GM12878 (cell line): Measurements from ENCODE around the gene TRIM23.

Experiments
- CREM ChIP-seq: IDR thresholded peaks from 2 replicates; pipeline ENCODE4 v1.6.1; 2014; ENCODE audit warnings: antibody characterized with exemption, low read depth
- EZH2 ChIP-seq: IDR thresholded peaks from 2 replicates; pipeline ENCODE4 v1.6.1; 2012; ENCODE audit warnings: low read depth, mild to moderate bottlenecking, control low read depth, inconsistent platforms, low read length, borderline replicate concordance; ENCODE audit not compliant: control insufficient read depth
- RAD21 ChIP-seq: IDR thresholded peaks from 2 replicates; pipeline ENCODE4 v1.6.1; 2011; ENCODE audit warnings: mild to moderate bottlenecking, low read depth, low read length, moderate library complexity; ENCODE audit not compliant: insufficient read depth
- TF ChIP-seq, protein P1 (sequence below): IDR thresholded peaks from 2 replicates; pipeline ENCODE4 v1.6.1; 2012; ENCODE audit warnings: low read length, inconsistent platforms

DNA sequence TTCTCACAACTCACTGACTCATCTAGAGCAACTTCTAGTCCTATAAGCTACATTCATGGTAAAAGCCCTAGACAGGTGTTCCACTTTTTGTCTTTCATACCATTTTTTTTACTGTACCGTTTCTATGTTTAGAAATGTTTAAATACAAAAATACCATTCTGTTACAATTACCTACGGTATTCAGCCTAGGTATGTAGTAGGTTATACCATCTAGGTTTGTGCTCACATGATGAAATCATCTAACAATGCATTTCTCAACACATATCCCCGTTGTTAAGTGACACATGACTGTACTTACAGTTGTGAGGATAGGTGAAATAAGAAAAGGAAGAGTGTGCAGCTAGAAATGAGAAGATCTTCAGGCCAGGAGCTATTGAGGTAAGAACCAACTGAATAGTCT, 67.4 kb downstream of the TRIM23 start:
- TF ChIP-seq, protein P1, sequence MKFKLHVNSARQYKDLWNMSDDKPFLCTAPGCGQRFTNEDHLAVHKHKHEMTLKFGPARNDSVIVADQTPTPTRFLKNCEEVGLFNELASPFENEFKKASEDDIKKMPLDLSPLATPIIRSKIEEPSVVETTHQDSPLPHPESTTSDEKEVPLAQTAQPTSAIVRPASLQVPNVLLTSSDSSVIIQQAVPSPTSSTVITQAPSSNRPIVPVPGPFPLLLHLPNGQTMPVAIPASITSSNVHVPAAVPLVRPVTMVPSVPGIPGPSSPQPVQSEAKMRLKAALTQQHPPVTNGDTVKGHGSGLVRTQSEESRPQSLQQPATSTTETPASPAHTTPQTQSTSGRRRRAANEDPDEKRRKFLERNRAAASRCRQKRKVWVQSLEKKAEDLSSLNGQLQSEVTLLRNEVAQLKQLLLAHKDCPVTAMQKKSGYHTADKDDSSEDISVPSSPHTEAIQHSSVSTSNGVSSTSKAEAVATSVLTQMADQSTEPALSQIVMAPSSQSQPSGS: no peak
- TF ChIP-seq EZH2 (no peak), CREM (no peak), RAD21 (no peak)
